HG02763 (cell line): ENCODE results near the gene RUNDC3A.
"Not testable (repeated sequence)": the region's sequence is repeated elsewhere in the genome, so short reads cannot be mapped to it uniquely, and the experiment has no call there.

ENCODE experiments used
- ATAC-seq: cut with Tn5 transposase; IDR thresholded peaks from one replicate; pipeline ENCODE4 v1.9.1; 2021; ENCODE audit warnings: mild to moderate bottlenecking, moderate library complexity; ENCODE audit not compliant: unreplicated experiment

Gene RUNDC3A

GRCh38 chr17:44358066-44358465 lies 49.7 kb downstream of the RUNDC3A start:
- ATAC-seq: no peak

- ATAC-seq: no peak
Measured at GRCh38 chr17:44359006-44359405, 50.6 kb downstream of the RUNDC3A start.

- ATAC-seq: no peak
Measured at GRCh38 chr17:44359458-44360143, 51.2 kb downstream of the RUNDC3A start.

GRCh38 chr17:44360144-44360533 lies 51.7 kb downstream of the RUNDC3A start:
- no peak for ATAC-seq

- no peak for ATAC-seq
Measured at GRCh38 chr17:44360826-44361225, 52.4 kb downstream of the RUNDC3A start.

- ATAC-seq: no peak
Measured at GRCh38 chr17:44361292-44362260, 53.2 kb downstream of the RUNDC3A start.

- no peak for ATAC-seq
Measured at GRCh38 chr17:44362459-44362948, 54.1 kb downstream of the RUNDC3A start.

GRCh38 chr17:44362949-44363612 lies 54.7 kb downstream of the RUNDC3A start:
- no peak for ATAC-seq

GRCh38 chr17:44363613-44364159 lies 55.3 kb downstream of the RUNDC3A start, which contains the start of gene FAM171A2:
TSS of gene FAM171A2 (minus strand) at chr17:44363853. CDS start at chr17:44363714, 139 bp downstream.
- no peak for ATAC-seq

GRCh38 chr17:44365051-44365450 lies 56.6 kb downstream of the RUNDC3A start:
- not testable (repeated sequence) for ATAC-seq

GRCh38 chr17:44367231-44367979 lies 59.0 kb downstream of the RUNDC3A start:
- ATAC-seq: no peak
